Suprapubic skin (tissue), 4 donors: ENCODE measurements around the gene GALR3. TPM values are rescaled to one million over a fixed set of nuclear protein-coding genes. Genes with fewer than 3 reads are reported as not detected.

Experiments
- DNase-seq, 2 donors: peaks; one replicate each; pipeline ENCODE4 v3.0.0-alpha.2; 2019; ENCODE audit warnings: low spot score in 2 of 2
- H3K27ac ChIP-seq: fragments of 200-600 bp; sonication (generic); one replicate; pipeline ENCODE4 v1.5.1; 2019
- H3K27me3 ChIP-seq: fragments of 200-600 bp; sonication (generic); one replicate; pipeline ENCODE4 v1.5.1; 2019
- H3K36me3 ChIP-seq: fragments of 200-600 bp; sonication (generic); one replicate; pipeline ENCODE4 v1.5.1; 2019
- H3K4me1 ChIP-seq: fragments of 200-600 bp; sonication (generic); one replicate; pipeline ENCODE4 v1.5.1; 2019
- H3K4me3 ChIP-seq: fragments of 200-600 bp; sonication (generic); one replicate; pipeline ENCODE4 v1.5.1; 2019; ENCODE audit warnings: mild to moderate bottlenecking
- H3K9me3 ChIP-seq: fragments of 200-600 bp; sonication (generic); one replicate; pipeline ENCODE4 v1.5.1; 2019
- EP300 ChIP-seq: sonication (generic); formaldehyde crosslinking; IDR thresholded peaks from one replicate; pipeline ENCODE4 v1.6.1; 2017; ENCODE audit warnings: antibody characterized with exemption
- POLR2A ChIP-seq, 2 donors: fragments of 450-650 bp; IDR thresholded peaks; one replicate each; pipeline ENCODE4 v1.6.1; 2017; ENCODE audit warnings: antibody characterized with exemption in 2 of 2, mild to moderate bottlenecking in 2 of 2, moderate library complexity in 2 of 2
- POLR2AphosphoS5 ChIP-seq, 3 donors: sonication (generic); formaldehyde crosslinking; IDR thresholded peaks; one replicate each; pipeline ENCODE4 v1.6.1; 2017; ENCODE audit warnings: antibody characterized with exemption in 3 of 3
- whole genome bisulfite sequencing: methylation state at CpG from one replicate; pipeline ENCODE4 v1.1.5; 2018; 5-methylcytosine and 5-hydroxymethylcytosine counted together
- total RNA-seq, 4 donors: library from RNA; depleted of rRNA; stranded (reverse); fragments of >200 nt; gene quantifications; one replicate each; pipeline ENCODE4 v1.1.0, GENCODE V29; 2016
- TF ChIP-seq, protein P1 (sequence below), 2 donors: fragments of 200-600 bp in 1 of 2; fragments of 450-650 bp in 1 of 2; sonication (generic) in 1 of 2; IDR thresholded peaks; one replicate each; pipeline ENCODE4 v1.5.1; 2016 to 2019; ENCODE audit warnings: antibody characterized with exemption in 2 of 2, mild to moderate bottlenecking in 1 of 2, moderate library complexity in 1 of 2

The GALR3 gene
- total RNA-seq, 4 donors from 2014 or later = not detected

DNA sequence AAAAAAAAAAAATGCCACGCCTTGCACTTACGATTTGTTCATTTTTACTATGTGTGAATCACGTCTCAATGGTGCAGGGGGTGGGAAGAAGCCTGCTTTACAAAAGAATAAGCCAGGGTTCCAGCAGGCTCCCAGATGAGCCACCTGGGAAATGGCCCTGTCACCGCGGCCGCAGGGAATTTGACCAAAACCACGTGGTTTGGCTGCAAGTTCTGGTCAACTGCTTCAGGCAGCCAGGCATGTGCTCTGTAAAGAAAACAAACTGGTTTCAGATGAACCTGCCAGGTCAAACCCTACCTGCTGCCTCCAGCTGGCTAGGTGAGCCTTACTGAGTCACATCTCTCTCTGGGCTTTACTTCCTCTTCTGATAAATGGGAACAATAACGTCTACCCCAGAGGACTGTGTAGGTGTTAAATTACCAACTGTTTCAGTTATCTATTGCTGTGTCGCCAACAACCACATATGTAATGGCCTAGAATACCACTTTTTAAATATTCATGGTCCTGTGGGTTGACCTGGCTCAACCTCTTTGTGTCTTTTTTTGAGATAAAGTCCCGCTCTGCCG lies 46.0 kb upstream of the GALR3 start:
- peak overlapping the region; percentile 79 for H3K27ac ChIP-seq
- peaks cover 31% of the 10 kb centered on the region for H3K4me1 ChIP-seq
- no peaks in the 10 kb centered on the region for H3K9me3 ChIP-seq
- peak in 1 of 2 donors; percentile 88 for DNase-seq
- H3K27me3 ChIP-seq = no peaks in the 10 kb centered on the region
- H3K4me3 ChIP-seq = no peak overlapping the region
- TF ChIP-seq POLR2AphosphoS5 (IDR thresholded peaks at IDR 0.05) = peak in 1 of 3 donors; percentile 35
- TF ChIP-seq, protein P1, sequence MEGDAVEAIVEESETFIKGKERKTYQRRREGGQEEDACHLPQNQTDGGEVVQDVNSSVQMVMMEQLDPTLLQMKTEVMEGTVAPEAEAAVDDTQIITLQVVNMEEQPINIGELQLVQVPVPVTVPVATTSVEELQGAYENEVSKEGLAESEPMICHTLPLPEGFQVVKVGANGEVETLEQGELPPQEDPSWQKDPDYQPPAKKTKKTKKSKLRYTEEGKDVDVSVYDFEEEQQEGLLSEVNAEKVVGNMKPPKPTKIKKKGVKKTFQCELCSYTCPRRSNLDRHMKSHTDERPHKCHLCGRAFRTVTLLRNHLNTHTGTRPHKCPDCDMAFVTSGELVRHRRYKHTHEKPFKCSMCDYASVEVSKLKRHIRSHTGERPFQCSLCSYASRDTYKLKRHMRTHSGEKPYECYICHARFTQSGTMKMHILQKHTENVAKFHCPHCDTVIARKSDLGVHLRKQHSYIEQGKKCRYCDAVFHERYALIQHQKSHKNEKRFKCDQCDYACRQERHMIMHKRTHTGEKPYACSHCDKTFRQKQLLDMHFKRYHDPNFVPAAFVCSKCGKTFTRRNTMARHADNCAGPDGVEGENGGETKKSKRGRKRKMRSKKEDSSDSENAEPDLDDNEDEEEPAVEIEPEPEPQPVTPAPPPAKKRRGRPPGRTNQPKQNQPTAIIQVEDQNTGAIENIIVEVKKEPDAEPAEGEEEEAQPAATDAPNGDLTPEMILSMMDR (IDR thresholded peaks at IDR 0.05) = no peak
- TF ChIP-seq EP300 = no peak
- WGBS = 25% methylated on average over 11 of the region's 11 CpGs
- H3K36me3 ChIP-seq = peaks cover 25% of the 10 kb centered on the region

DNA sequence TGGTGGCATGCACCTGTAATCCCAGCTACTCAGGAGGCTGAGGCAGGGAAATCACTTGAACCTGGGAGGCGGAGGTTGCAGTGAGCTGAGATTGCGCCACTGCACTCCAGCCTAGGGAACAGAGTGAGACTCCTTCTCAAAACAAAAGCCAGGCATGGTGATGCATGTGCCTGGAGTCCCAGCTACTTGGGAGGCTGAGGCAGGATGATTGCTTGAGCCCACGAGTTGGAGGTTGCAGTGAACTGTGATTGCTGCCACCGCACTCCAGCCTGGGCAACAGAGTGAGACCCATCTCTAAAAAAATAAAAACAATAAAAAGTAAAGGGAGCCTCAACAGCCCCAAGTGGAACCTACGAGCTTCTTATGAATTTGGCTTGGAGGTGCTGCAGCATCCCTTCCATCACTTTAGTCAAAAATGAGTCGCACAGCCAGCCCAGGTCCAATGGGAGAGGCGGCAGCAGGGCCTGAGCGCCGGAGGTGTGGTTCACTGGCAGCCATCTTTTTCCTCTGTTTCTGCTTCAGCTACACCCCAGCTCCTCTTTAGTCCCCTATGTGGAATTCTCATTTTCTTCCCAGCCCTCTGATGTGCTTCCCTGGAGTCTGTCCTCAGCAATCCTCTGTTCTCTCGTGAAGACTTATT lies 44.7 kb upstream of the GALR3 start:
- H3K27ac ChIP-seq = no peak overlapping the region
- peaks cover 12% of the 10 kb centered on the region for H3K36me3 ChIP-seq
- TF ChIP-seq, protein P1 (IDR thresholded peaks at IDR 0.05) = no peak
- TF ChIP-seq EP300 = no peak
- no peak for TF ChIP-seq POLR2AphosphoS5 (IDR thresholded peaks at IDR 0.05)
- TF ChIP-seq POLR2A (IDR thresholded peaks at IDR 0.05) = no peak
- peaks cover 36% of the 10 kb centered on the region for H3K4me1 ChIP-seq
- 82% methylated on average over 10 of the region's 10 CpGs for WGBS
- no peaks in the 10 kb centered on the region for H3K27me3 ChIP-seq
- H3K9me3 ChIP-seq = no peaks in the 10 kb centered on the region
- H3K4me3 ChIP-seq = no peak overlapping the region
- DNase-seq = no peak

GRCh38 chr22:37781434-37782059 lies 41.6 kb upstream of the GALR3 start:
- Histone ChIP-seq H3K27ac (no peak overlapping the region), H3K9me3 (no peaks in the 10 kb centered on the region), H3K27me3 (no peaks in the 10 kb centered on the region), H3K36me3 (no peaks in the 10 kb centered on the region), H3K4me3 (no peak overlapping the region), H3K4me1 (peaks cover 51% of the 10 kb centered on the region)
- WGBS = 35% methylated on average over 13 of the region's 13 CpGs
- DNase-seq = no peak
- TF ChIP-seq, protein P1 (IDR thresholded peaks at IDR 0.05) = peak in 1 of 2 donors; percentile 40
- no peak for TF ChIP-seq EP300

GRCh38 chr22:37782340-37783168 lies 40.6 kb upstream of the GALR3 start:
- WGBS = 68% methylated on average over 12 of the region's 18 CpGs
- peak overlapping the region; percentile 47 for H3K27ac ChIP-seq
- TF ChIP-seq POLR2AphosphoS5 (IDR thresholded peaks at IDR 0.05) (no peak), POLR2A (IDR thresholded peaks at IDR 0.05) (no peak), EP300 (no peak)
- TF ChIP-seq, protein P1 (IDR thresholded peaks at IDR 0.05) = no peak
- H3K4me3 ChIP-seq = no peak overlapping the region
- no peak for DNase-seq
- H3K36me3 ChIP-seq = no peaks in the 10 kb centered on the region
- H3K9me3 ChIP-seq = no peaks in the 10 kb centered on the region
- H3K4me1 ChIP-seq = peaks cover 41% of the 10 kb centered on the region
- H3K27me3 ChIP-seq = no peaks in the 10 kb centered on the region
